HepG2 (cell line): ENCODE results near the gene ABCA4. TPM values are rescaled to one million over a fixed set of nuclear protein-coding genes. Genes with fewer than 3 reads are reported as not detected.

Experiments
- ATAC-seq: fragments of 200-7000 bp; cut with Tn5 transposase; 3 replicates; pipeline ENCODE4 v1.9.1; 2020; ENCODE audit warnings: mild to moderate bottlenecking, moderate library complexity
- BruUV-seq: library from RNA; stranded (reverse); fragments of 400-500 nt; replicated peaks from 2 replicates; lab custom pipeline; 2021; lab: Mats Ljungman, UMichigan
- CTCF ChIA-PET: fragments of 300-600 bp; formaldehyde crosslinking; extraction: SDS; loops from one replicate; lab custom pipeline; 2021; ENCODE audit warnings: low total read pairs, inconsistent platforms, low intra/inter-chr PET ratio; lab: Yijun Ruan, JAX
- POLR2A ChIA-PET: fragments of 350-600 bp; sonication (Branson Sonifier 250); formaldehyde crosslinking; loops from one replicate; lab custom pipeline; 2020; ENCODE audit warnings: antibody characterized with exemption, inconsistent platforms; lab: Yijun Ruan, JAX
- DNase-seq: peaks from one replicate; pipeline ENCODE4 v3.0.0-alpha.2; 2015; ENCODE audit warnings: low spot score
- FAIRE-seq: peaks from 3 replicates; lab custom pipeline; 2011; peaks lifted over from hg19 to GRCh38; lab: Jason Lieb, UNC
- H2AFZ ChIP-seq: one replicate; pipeline ENCODE4 v1.6.1; 2011; ENCODE audit warnings: low read length, inconsistent platforms
- H3K27ac ChIP-seq: fragments of 300-600 bp; 3 replicates; pipeline ENCODE4 v1.8.0; 2011; ENCODE audit warnings: mixed run types, mild to moderate bottlenecking, mixed read lengths, low read length, inconsistent platforms; ENCODE audit not compliant: insufficient read depth; ENCODE audit errors: extremely low read length
- H3K27me3 ChIP-seq, 2 experiments: fragments of 200-600 bp in 1 of 2; 2 replicates in 1 of 2; 3 replicates in 1 of 2; pipeline versions ENCODE4 v1.6.0 to v1.8.0; 2011; ENCODE audit warnings: low read length in 2 of 2, mild to moderate bottlenecking in 2 of 2, moderate library complexity in 2 of 2, inconsistent platforms in 1 of 2; ENCODE audit not compliant: insufficient read depth in 2 of 2, control insufficient read depth in 1 of 2
- H3K36me3 ChIP-seq, 2 experiments: fragments of 200-600 bp in 1 of 2; replicated peaks in 1 of 2; 2 replicates in 1 of 2; 3 replicates in 1 of 2; pipeline versions ENCODE4 v1.5.1 to v1.8.0; 2011; ENCODE audit warnings: low read length in 2 of 2, inconsistent platforms in 1 of 2; ENCODE audit not compliant: insufficient read depth in 2 of 2, control insufficient read depth in 1 of 2
- H3K4me1 ChIP-seq: 2 replicates; pipeline ENCODE4 v1.5.1; 2012; ENCODE audit warnings: low read length, inconsistent platforms; ENCODE audit not compliant: insufficient read depth
- H3K4me2 ChIP-seq: 2 replicates; pipeline ENCODE4 v1.6.0; 2011; ENCODE audit warnings: low read depth, low read length, inconsistent platforms
- H3K4me3 ChIP-seq, 3 experiments: fragments of 200-600 bp in 1 of 3; sonication (generic), shearing (Covaris generic) in 1 of 3; replicated peaks in 1 of 3; 2 replicates each; pipeline ENCODE4 v1.5.1; 2011 to 2016; ENCODE audit warnings: low read length in 3 of 3, inconsistent platforms in 2 of 3, low read depth in 2 of 3, mild to moderate bottlenecking in 2 of 3, control low read depth in 1 of 3, mixed read lengths in 1 of 3; ENCODE audit not compliant: insufficient read depth in 1 of 3
- H3K79me2 ChIP-seq: one replicate; pipeline ENCODE4 v1.6.1; 2011; ENCODE audit warnings: low read length, inconsistent platforms; ENCODE audit not compliant: insufficient read depth
- H3K9ac ChIP-seq: 2 replicates; pipeline ENCODE4 v1.6.0; 2011; ENCODE audit warnings: mild to moderate bottlenecking, low read depth, low read length, inconsistent platforms; ENCODE audit not compliant: insufficient read depth
- H3K9me3 ChIP-seq: 2 replicates; pipeline ENCODE4 v1.5.1; 2012; ENCODE audit warnings: mild to moderate bottlenecking, low read length
- H4K20me1 ChIP-seq: 2 replicates; pipeline ENCODE4 v1.6.0; 2011; ENCODE audit warnings: inconsistent platforms, mild to moderate bottlenecking, low read length, moderate library complexity; ENCODE audit not compliant: insufficient read depth
- AGO1 ChIP-seq: fragments of 200-400 bp; formaldehyde crosslinking; IDR thresholded peaks from 2 replicates; pipeline ENCODE4 v1.6.1; 2017; ENCODE audit warnings: mild to moderate bottlenecking, low read depth, low read length, moderate library complexity; ENCODE audit not compliant: poor library complexity, severe bottlenecking
- ATF7-NPFF ChIP-seq: sonication (generic); formaldehyde crosslinking; IDR thresholded peaks from 2 replicates; pipeline ENCODE4 v1.8.1; 2023; ENCODE audit warnings: mild to moderate bottlenecking, low read depth, missing genetic modification reagents, moderate library complexity
- HNRNPH1 ChIP-seq: fragments of 200-400 bp; formaldehyde crosslinking; optimal IDR thresholded peaks from 2 replicates; pipeline ENCODE3; 2017; ENCODE audit warnings: mild to moderate bottlenecking, low read depth, low read length
- HOXA9 ChIP-seq: sonication (generic); formaldehyde crosslinking; IDR thresholded peaks from 2 replicates; pipeline ENCODE4 v1.8.1; 2022; ENCODE audit warnings: missing genetic modification reagents, mild to moderate bottlenecking, moderate library complexity, borderline replicate concordance
- JDP2 ChIP-seq: sonication (generic); formaldehyde crosslinking; IDR thresholded peaks from 2 replicates; pipeline ENCODE4 v1.8.1; 2022; ENCODE audit warnings: missing genetic modification reagents, borderline replicate concordance
- KDM5A ChIP-seq: fragments of 200-600 bp; sonication (generic); IDR thresholded peaks from 2 replicates; pipeline ENCODE4 v1.7.0; 2018; ENCODE audit warnings: antibody characterized with exemption, mild to moderate bottlenecking, low read length, borderline replicate concordance
- MIXL1 ChIP-seq: IDR thresholded peaks from 2 replicates; pipeline ENCODE4 v1.6.1; 2016
- RXRB ChIP-seq: IDR thresholded peaks from 2 replicates; pipeline ENCODE4 v1.6.1; 2016; ENCODE audit warnings: borderline replicate concordance, missing genetic modification reagents, missing compliant biosample characterization
- SP1 ChIP-seq, 2 experiments: fragments of 450-650 bp in 1 of 2; sonication (generic) in 1 of 2; formaldehyde crosslinking in 1 of 2; IDR thresholded peaks; 2 replicates each; pipeline versions ENCODE4 v1.4.0 to v1.6.1; 2016 to 2020; ENCODE audit warnings: missing genetic modification reagents in 1 of 2
- TCF12 ChIP-seq, 2 experiments: fragments of 450-650 bp in 1 of 2; sonication (generic) in 1 of 2; formaldehyde crosslinking in 1 of 2; IDR thresholded peaks; 2 replicates each; pipeline versions ENCODE4 v1.6.1 to v1.8.0; 2017 to 2022; ENCODE audit warnings: antibody characterized with exemption in 1 of 2, mild to moderate bottlenecking in 1 of 2, missing genetic modification reagents in 1 of 2, moderate library complexity in 1 of 2
- ZFX ChIP-seq: sonication (generic); formaldehyde crosslinking; IDR thresholded peaks from 2 replicates; pipeline ENCODE4 v1.4.0; 2020; ENCODE audit warnings: mild to moderate bottlenecking, low read depth, missing genetic modification reagents, moderate library complexity
- ZNF564 ChIP-seq: sonication (generic); formaldehyde crosslinking; IDR thresholded peaks from 2 replicates; pipeline ENCODE4 v1.8.1; 2023; ENCODE audit warnings: mild to moderate bottlenecking, missing genetic modification reagents
- ZNF572 ChIP-seq: sonication (generic); formaldehyde crosslinking; IDR thresholded peaks from 2 replicates; pipeline ENCODE4 v1.5.1; 2020; ENCODE audit warnings: mild to moderate bottlenecking, missing genetic modification reagents
- WGBS: methylation state at CpG from one replicate; pipeline ENCODE4 v1.1.6; 2017; ENCODE audit warnings: low lambda C conversion rate; 5-methylcytosine and 5-hydroxymethylcytosine counted together
- in situ Hi-C: cut with HindIII; loops from 2 replicates; pipeline ENCODE4 v1.10.0; 2017; ENCODE audit warnings: low pct_unique_long_range_greater_than_20kb; ENCODE audit not compliant: extremely low pct_ligation_motif_present
- intact Hi-C: fragments of 100-400 bp; cut with micrococcal nuclease; formaldehyde crosslinking; loops from one replicate; pipeline ENCODE4 v1.10.0; 2022; ENCODE audit not compliant: unreplicated experiment
- polyA plus RNA-seq, 8 experiments: library from polyadenylated mRNA; depleted of rRNA in 3 of 8; stranded (reverse) in 7 of 8; unstranded in 1 of 8; fragments of >200 nt; fragmentation: Illumina TruSeq in 4 of 8; extraction: Trizol in 4 of 8; gene quantifications; 2 replicates each; pipeline versions ENCODE4 v1.2.1 to v1.2.3, GENCODE V29; 2011 to 2016; ENCODE audit warnings: low read depth in 4 of 8, missing spikeins in 1 of 8, mixed read lengths in 1 of 8; ENCODE audit not compliant: insufficient read depth in 1 of 8
- total RNA-seq, 5 experiments: library from RNA; depleted of rRNA; stranded (reverse); fragments of >200 nt; fragmentation: Illumina TruSeq; extraction: Trizol; gene quantifications; 2 replicates each; pipeline ENCODE4 v1.2.3, GENCODE V29; 2016; ENCODE audit warnings: low read depth in 1 of 5
- TF ChIP-seq, protein P1 (sequence below): sonication (generic); formaldehyde crosslinking; IDR thresholded peaks from 2 replicates; pipeline ENCODE4 v1.4.0; 2020; ENCODE audit warnings: missing genetic modification reagents, borderline replicate concordance

The ABCA4 gene
- total and polyA plus RNA-seq, 2 of the 13 experiments (the other 11 are each of a cell fraction or from before 2014, with no cell fraction given): 0.24 to 0.67 TPM

DNA sequence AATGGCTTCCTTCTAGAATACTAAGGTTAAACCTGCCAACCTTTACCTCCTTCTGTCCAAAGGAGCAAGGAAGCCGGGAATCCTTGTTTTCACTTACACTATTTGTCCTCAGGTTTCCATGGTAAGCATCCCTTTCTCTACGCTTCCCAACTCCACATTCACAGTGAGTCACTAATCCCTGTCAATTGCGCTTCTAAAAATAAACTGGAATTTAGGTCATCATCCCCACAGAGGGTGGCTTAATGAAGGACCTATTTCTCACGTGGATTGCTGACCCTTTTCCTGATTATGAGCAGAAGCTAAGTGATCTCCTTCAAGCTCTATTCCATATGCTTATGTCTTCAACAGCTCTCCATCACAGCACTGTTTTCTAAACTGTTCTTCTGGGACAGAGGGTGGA, 39.9 kb upstream of the ABCA4 start:
- Histone ChIP-seq H3K4me2 (no peak overlapping the region), H3K36me3 (no peaks in the 10 kb centered on the region), H3K4me3 (no peak overlapping the region), H4K20me1 (no peaks in the 10 kb centered on the region), H3K27ac (no peak overlapping the region), H3K9ac (no peak overlapping the region), H3K27me3 (0 out of 5 replicates have a peak, but pooled peaks cover 0 to 4% of the 10 kb centered on the region in 2 experiments), H3K79me2 (no peaks in the 10 kb centered on the region), H3K4me1 (0 out of 2 replicates have a peak, but pooled peaks cover 5% of the 10 kb centered on the region), H3K9me3 (no peaks in the 10 kb centered on the region), H2AFZ (no peak overlapping the region)
- BruUV-seq: no TSS peak
- TF ChIP-seq TCF12 (IDR thresholded peaks at IDR 0.05) (no peak), TCF12 (CRISPR knock-in tag; IDR thresholded peaks at IDR 0.05) (no peak), RXRB (no peak), ZFX (no peak), AGO1 (no peak), SP1 (IDR thresholded peaks at IDR 0.05) (no peak), SP1 (CRISPR knock-in tag; IDR thresholded peaks at IDR 0.05) (no peak), ZNF564 (no peak), KDM5A (no peak), ZNF572 (no peak), HNRNPH1 (no peak), MIXL1 (no peak), ATF7-NPFF (no peak), JDP2 (CRISPR knock-in tag) (no peak), HOXA9 (CRISPR knock-in tag) (no peak)
- TF ChIP-seq, protein P1, sequence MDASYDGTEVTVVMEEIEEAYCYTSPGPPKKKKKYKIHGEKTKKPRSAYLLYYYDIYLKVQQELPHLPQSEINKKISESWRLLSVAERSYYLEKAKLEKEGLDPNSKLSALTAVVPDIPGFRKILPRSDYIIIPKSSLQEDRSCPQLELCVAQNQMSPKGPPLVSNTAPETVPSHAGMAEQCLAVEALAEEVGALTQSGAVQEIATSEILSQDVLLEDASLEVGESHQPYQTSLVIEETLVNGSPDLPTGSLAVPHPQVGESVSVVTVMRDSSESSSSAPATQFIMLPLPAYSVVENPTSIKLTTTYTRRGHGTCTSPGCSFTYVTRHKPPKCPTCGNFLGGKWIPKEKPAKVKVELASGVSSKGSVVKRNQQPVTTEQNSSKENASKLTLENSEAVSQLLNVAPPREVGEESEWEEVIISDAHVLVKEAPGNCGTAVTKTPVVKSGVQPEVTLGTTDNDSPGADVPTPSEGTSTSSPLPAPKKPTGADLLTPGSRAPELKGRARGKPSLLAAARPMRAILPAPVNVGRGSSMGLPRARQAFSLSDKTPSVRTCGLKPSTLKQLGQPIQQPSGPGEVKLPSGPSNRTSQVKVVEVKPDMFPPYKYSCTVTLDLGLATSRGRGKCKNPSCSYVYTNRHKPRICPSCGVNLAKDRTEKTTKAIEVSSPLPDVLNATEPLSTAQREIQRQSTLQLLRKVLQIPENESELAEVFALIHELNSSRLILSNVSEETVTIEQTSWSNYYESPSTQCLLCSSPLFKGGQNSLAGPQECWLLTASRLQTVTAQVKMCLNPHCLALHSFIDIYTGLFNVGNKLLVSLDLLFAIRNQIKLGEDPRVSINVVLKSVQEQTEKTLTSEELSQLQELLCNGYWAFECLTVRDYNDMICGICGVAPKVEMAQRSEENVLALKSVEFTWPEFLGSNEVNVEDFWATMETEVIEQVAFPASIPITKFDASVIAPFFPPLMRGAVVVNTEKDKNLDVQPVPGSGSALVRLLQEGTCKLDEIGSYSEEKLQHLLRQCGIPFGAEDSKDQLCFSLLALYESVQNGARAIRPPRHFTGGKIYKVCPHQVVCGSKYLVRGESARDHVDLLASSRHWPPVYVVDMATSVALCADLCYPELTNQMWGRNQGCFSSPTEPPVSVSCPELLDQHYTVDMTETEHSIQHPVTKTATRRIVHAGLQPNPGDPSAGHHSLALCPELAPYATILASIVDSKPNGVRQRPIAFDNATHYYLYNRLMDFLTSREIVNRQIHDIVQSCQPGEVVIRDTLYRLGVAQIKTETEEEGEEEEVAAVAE: no peak
- intact Hi-C loops: no loop called here
- ATAC-seq (no peak), FAIRE-seq (no peak), DNase-seq (peak; percentile 6)
- 23% methylated on average over 4 of the region's 4 CpGs for WGBS
- ChIA-PET CTCF (no interaction called here), POLR2A (no interaction called here)
- in situ Hi-C loops: no loop called here
